Activated CD4-positive, alpha-beta memory T cell treated with anti-CD3 and anti-CD28 coated beads, Interleukin-2, amount 10 ng/mL, durations not matched to agents 7 days and 5 days (primary cell): ENCODE measurements around the gene ERV3-1. TPM values are rescaled to one million over a fixed set of nuclear protein-coding genes. Genes with fewer than 3 reads are reported as not detected.
"Not testable (repeated sequence)": the region's sequence is repeated elsewhere in the genome, so short reads cannot be mapped to it uniquely, and the experiment has no call there.

ENCODE experiments used
- CTCF ChIA-PET: fragments of 350-600 bp; sonication (Branson Sonifier 250); formaldehyde crosslinking; loops from one replicate; lab custom pipeline; 2021; ENCODE audit warnings: antibody characterized with exemption, inconsistent platforms; lab: Charles Lee
- POLR2A ChIA-PET: fragments of 350-600 bp; sonication (Branson Sonifier 250); formaldehyde crosslinking; loops from one replicate; lab custom pipeline; 2021; ENCODE audit warnings: antibody characterized with exemption; lab: Charles Lee
- DNase-seq: peaks from one replicate; pipeline ENCODE4 v3.0.0-alpha.2; 2020
- H3K27ac Mint-ChIP-seq: one replicate; pipeline ENCODE4 v1.8.0; 2021; ENCODE audit warnings: mild to moderate bottlenecking, mixed read lengths
- H3K27me3 Mint-ChIP-seq: one replicate; pipeline ENCODE4 v1.8.0; 2021; ENCODE audit warnings: mixed read lengths
- H3K36me3 Mint-ChIP-seq: one replicate; pipeline ENCODE4 v1.8.0; 2021; ENCODE audit warnings: low read depth, mixed read lengths
- H3K4me1 Mint-ChIP-seq: one replicate; pipeline ENCODE4 v1.8.0; 2021; ENCODE audit warnings: mixed read lengths
- H3K4me3 Mint-ChIP-seq: one replicate; pipeline ENCODE4 v1.8.0; 2021; ENCODE audit warnings: mild to moderate bottlenecking, mixed read lengths
- H3K9me3 Mint-ChIP-seq: one replicate; pipeline ENCODE4 v1.8.0; 2021; ENCODE audit warnings: mixed read lengths
- total RNA-seq, 2 experiments: library from RNA; stranded (reverse); gene quantifications; one replicate each; pipeline ENCODE4 v1.2.3, GENCODE V29; 2021

Gene ERV3-1, protein sequence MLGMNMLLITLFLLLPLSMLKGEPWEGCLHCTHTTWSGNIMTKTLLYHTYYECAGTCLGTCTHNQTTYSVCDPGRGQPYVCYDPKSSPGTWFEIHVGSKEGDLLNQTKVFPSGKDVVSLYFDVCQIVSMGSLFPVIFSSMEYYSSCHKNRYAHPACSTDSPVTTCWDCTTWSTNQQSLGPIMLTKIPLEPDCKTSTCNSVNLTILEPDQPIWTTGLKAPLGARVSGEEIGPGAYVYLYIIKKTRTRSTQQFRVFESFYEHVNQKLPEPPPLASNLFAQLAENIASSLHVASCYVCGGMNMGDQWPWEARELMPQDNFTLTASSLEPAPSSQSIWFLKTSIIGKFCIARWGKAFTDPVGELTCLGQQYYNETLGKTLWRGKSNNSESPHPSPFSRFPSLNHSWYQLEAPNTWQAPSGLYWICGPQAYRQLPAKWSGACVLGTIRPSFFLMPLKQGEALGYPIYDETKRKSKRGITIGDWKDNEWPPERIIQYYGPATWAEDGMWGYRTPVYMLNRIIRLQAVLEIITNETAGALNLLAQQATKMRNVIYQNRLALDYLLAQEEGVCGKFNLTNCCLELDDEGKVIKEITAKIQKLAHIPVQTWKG
- total RNA-seq: 10 to 100 TPM in 1 of 2 experiments, 1 to 10 TPM in 1; 9.6 to 14.4 TPM

GRCh38 chr7:65006094-65006992, at the start of gene ERV3-1:
ERV3-1 (minus strand) TSS chr7:65006687; CDS start chr7:64993026, 13,661 bp downstream.
- Mint-ChIP-seq H3K4me1 (peaks cover 29% of the 10 kb centered on the region), H3K27me3 (no peaks in the 10 kb centered on the region), H3K36me3 (peaks cover 43% of the 10 kb centered on the region), H3K4me3 (peak within 1 kb of the TSS; percentile 91), H3K27ac (peak within 1 kb of the TSS; percentile 72), H3K9me3 (peaks cover 24% of the 10 kb centered on the region)
- ChIA-PET CTCF (interaction anchor here (0.6 to 2.2 kb wide), 7 partner anchors 13 to 699 kb away, joined by 3 to 7 read pairs (median 3); partner anchors contain the start of genes ZNF107, ZNF736 and ZNF92), POLR2A (interaction anchor here (0.6 to 2.4 kb wide), 18 partner anchors 8 to 1104 kb away, joined by 3 to 28 read pairs (median 4); partner anchors contain the start of genes ZNF107, ZNF138, ZNF273 and ZNF680)
- peak; percentile 94 for DNase-seq

- H3K4me3 Mint-ChIP-seq, H3K4me1 Mint-ChIP-seq, CTCF ChIA-PET, DNase-seq, POLR2A ChIA-PET, H3K27ac Mint-ChIP-seq, H3K27me3 Mint-ChIP-seq: not testable (repeated sequence)
- peaks cover 52% of the 10 kb centered on the region for H3K36me3 Mint-ChIP-seq
- H3K9me3 Mint-ChIP-seq: peaks cover 11% of the 10 kb centered on the region
These were observed 49.3 kb upstream of the ERV3-1 start for GRCh38 chr7:65055786-65056185.

GRCh38 chr7:65054466-65054994, 48.0 kb upstream of the ERV3-1 start:
- H3K4me3 Mint-ChIP-seq, CTCF ChIA-PET, DNase-seq, H3K9me3 Mint-ChIP-seq, H3K27ac Mint-ChIP-seq, H3K4me1 Mint-ChIP-seq, H3K27me3 Mint-ChIP-seq, POLR2A ChIA-PET: not testable (repeated sequence)
- peaks cover 53% of the 10 kb centered on the region for H3K36me3 Mint-ChIP-seq

GRCh38 chr7:65051654-65052053, 45.2 kb upstream of the ERV3-1 start:
- POLR2A ChIA-PET, DNase-seq, H3K4me3 Mint-ChIP-seq, H3K27ac Mint-ChIP-seq, H3K9me3 Mint-ChIP-seq, CTCF ChIA-PET, H3K27me3 Mint-ChIP-seq, H3K4me1 Mint-ChIP-seq: not testable (repeated sequence)
- H3K36me3 Mint-ChIP-seq: peaks cover 36% of the 10 kb centered on the region

GRCh38 chr7:65051139-65051538, 44.7 kb upstream of the ERV3-1 start:
- peaks cover 35% of the 10 kb centered on the region for H3K36me3 Mint-ChIP-seq
- H3K27ac Mint-ChIP-seq, H3K9me3 Mint-ChIP-seq, CTCF ChIA-PET, POLR2A ChIA-PET, H3K27me3 Mint-ChIP-seq, DNase-seq, H3K4me3 Mint-ChIP-seq, H3K4me1 Mint-ChIP-seq: not testable (repeated sequence)

DNA sequence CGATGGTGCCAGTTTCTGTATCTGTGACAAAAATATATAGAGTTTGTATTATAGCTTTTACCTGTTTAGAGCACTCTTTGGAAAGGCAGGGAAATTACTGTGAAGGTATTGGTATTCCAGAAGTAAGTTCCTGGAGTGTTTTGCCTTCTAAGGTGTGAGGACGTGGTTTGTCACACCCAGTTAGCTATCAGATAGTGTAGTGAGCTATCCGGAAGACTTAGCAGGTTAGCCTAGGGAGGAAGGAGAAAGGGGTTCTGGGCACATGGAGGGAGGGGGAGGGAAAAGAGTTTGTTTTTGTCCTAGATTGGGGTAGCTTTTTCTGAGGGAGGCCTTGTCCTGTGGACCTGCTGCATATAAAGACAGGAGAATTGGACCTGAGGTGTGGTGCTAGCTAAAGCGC, 39.8 kb upstream of the ERV3-1 start:
- CTCF ChIA-PET, H3K27ac Mint-ChIP-seq, H3K27me3 Mint-ChIP-seq, H3K4me1 Mint-ChIP-seq, H3K9me3 Mint-ChIP-seq, H3K4me3 Mint-ChIP-seq, DNase-seq, POLR2A ChIA-PET: not testable (repeated sequence)
- H3K36me3 Mint-ChIP-seq: peaks cover 25% of the 10 kb centered on the region

DNA sequence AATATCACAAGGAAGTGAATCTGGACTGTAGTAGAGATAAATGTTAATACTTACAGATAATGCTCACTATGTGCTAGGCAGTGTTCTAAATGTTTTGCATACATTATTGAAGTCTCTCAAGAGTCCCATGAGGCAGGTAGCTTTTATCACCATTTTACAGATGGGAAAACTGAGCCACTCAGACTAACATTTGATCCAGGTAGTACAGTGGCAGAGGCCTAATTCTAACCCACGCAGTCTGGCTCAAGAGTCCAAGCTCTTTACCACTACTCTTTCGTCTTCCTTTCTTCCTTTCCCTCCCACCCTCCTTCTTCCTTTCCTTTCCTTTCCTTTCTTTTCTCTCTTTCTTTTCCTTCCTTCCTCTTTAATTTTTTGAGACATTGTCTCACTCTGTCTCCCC, 39.1 kb upstream of the ERV3-1 start:
- H3K9me3 Mint-ChIP-seq, H3K4me3 Mint-ChIP-seq, H3K27ac Mint-ChIP-seq, DNase-seq, POLR2A ChIA-PET, CTCF ChIA-PET, H3K27me3 Mint-ChIP-seq, H3K4me1 Mint-ChIP-seq: not testable (repeated sequence)
- H3K36me3 Mint-ChIP-seq: peaks cover 19% of the 10 kb centered on the region

DNA sequence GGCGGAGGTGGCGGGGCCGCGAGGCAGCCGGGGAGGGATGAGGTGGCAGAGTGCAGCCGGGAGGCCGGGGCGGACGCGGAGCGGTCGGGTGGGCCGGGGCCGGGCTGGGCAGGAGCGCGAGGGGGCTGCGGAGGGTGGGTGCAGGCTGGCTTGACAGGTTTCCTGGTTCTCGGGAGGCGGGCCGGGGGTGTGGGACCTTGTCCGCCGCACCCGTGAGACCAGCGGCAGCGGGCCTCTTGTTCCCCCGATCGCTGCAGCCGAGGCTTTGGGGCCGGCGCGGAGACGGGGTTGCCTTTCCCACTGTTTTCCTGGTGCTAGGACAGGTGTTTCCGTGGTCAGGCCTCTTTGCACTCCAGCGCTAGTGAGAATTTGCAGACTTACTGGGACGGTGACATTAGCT, 32.3 kb upstream of the ERV3-1 start:
- DNase-seq: peak; percentile 32
- H3K9me3 Mint-ChIP-seq, CTCF ChIA-PET, H3K27me3 Mint-ChIP-seq, H3K36me3 Mint-ChIP-seq: not testable (repeated sequence)
- H3K4me1 Mint-ChIP-seq: peaks cover 16% of the 10 kb centered on the region
- H3K27ac Mint-ChIP-seq: peak overlapping the region; percentile 37
- POLR2A ChIA-PET: interaction anchor here (1.2 to 3.4 kb wide), 5 partner anchors 32 to 372 kb away, joined by 3 to 28 read pairs (median 6); partner anchors contain the start of genes ERV3-1, ZNF107, ZNF138 and ZNF273
- H3K4me3 Mint-ChIP-seq: peak overlapping the region; percentile 76

GRCh38 chr7:65037740-65038688, 31.5 kb upstream of the ERV3-1 start:
- CTCF ChIA-PET: interaction anchor here (1.6 kb wide), 1 partner anchor 32 kb away, joined by 7 read pairs; the partner anchor contains the start of gene ERV3-1
- Mint-ChIP-seq H3K27me3 (no peaks in the 10 kb centered on the region), H3K4me3 (peak overlapping the region; percentile 75), H3K4me1 (peaks cover 16% of the 10 kb centered on the region), H3K27ac (peak overlapping the region; percentile 56), H3K36me3 (no peaks in the 10 kb centered on the region), H3K9me3 (no peaks in the 10 kb centered on the region)
- peak; percentile 94 for DNase-seq
- POLR2A ChIA-PET: interaction anchor here (0.7 to 3.4 kb wide), 6 partner anchors 31 to 372 kb away, joined by 3 to 28 read pairs (median 4); partner anchors contain the start of genes ERV3-1, ZNF107, ZNF138 and ZNF273

DNA sequence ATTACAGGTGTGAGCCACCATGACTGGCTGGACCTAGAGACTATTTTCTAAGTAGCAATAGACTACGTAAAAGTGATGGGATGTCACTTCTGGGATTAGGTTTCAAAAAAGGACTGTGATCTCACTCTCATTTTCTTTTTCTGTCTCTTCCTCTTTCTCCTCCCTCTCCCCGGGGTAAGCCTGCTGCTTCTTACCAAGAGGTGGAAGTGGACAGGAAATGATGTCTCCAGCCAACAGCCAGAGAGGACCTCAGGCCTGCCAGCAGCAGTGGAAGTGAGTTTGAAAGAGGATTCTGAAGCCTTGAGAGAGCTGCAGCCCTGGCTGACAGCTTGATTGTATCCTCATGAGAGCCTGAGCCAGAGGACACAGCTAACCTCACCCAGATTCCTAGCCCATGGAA, 30.0 kb upstream of the ERV3-1 start:
- H3K4me1 Mint-ChIP-seq: peaks cover 16% of the 10 kb centered on the region
- DNase-seq, H3K4me3 Mint-ChIP-seq, H3K9me3 Mint-ChIP-seq, H3K36me3 Mint-ChIP-seq, H3K27me3 Mint-ChIP-seq, H3K27ac Mint-ChIP-seq: not testable (repeated sequence)
- ChIA-PET CTCF (interaction anchor here (1.6 kb wide), 1 partner anchor 30 kb away, joined by 7 read pairs; the partner anchor contains the start of gene ERV3-1), POLR2A (interaction anchor here (2.8 to 3.4 kb wide), 2 partner anchors 30 to 133 kb away, joined by 9 to 28 read pairs; partner anchors contain the start of genes ERV3-1 and ZNF273)

DNA sequence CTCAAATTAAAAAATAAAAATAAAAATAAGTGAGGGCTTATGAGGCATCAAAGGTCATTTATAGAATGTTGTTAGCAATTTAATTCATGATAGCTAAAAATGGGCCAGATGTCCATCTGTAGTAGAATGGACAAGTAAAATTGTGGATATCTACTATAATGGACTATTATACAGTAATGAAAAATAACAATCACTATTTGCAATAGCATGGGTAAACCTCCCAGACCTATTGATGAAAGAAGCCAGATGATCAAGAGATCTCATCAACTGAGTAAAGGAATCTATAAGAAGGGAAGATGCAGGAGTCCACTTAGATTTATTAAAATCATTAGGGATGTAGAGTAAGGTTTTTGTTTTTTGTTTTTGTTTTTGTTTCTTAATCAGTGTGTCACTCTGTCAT, 29.0 kb upstream of the ERV3-1 start:
- H3K36me3 Mint-ChIP-seq, H3K9me3 Mint-ChIP-seq, H3K27ac Mint-ChIP-seq, H3K4me3 Mint-ChIP-seq, CTCF ChIA-PET, H3K27me3 Mint-ChIP-seq, DNase-seq, POLR2A ChIA-PET: not testable (repeated sequence)
- peaks cover 16% of the 10 kb centered on the region for H3K4me1 Mint-ChIP-seq
